HCT116 (cell line): ENCODE results near the gene MBTPS1.

ENCODE experiments used
- EZH2phosphoT487 ChIP-seq: fragments of 200-600 bp; IDR thresholded peaks from 2 replicates; pipeline ENCODE4 v1.6.1; 2018; ENCODE audit warnings: antibody characterized with exemption, borderline replicate concordance
- POLR2A ChIP-seq: IDR thresholded peaks from 2 replicates; pipeline ENCODE4 v1.7.0; 2011; ENCODE audit warnings: borderline replicate concordance; ENCODE audit not compliant: insufficient read depth, insufficient read length; ENCODE audit errors: extremely low read depth
- TCF7L2 ChIP-seq: IDR thresholded peaks from 2 replicates; pipeline ENCODE4 v1.7.0; 2011; ENCODE audit warnings: borderline replicate concordance, inconsistent platforms; ENCODE audit not compliant: insufficient read depth, insufficient read length; ENCODE audit errors: extremely low read depth

DNA sequence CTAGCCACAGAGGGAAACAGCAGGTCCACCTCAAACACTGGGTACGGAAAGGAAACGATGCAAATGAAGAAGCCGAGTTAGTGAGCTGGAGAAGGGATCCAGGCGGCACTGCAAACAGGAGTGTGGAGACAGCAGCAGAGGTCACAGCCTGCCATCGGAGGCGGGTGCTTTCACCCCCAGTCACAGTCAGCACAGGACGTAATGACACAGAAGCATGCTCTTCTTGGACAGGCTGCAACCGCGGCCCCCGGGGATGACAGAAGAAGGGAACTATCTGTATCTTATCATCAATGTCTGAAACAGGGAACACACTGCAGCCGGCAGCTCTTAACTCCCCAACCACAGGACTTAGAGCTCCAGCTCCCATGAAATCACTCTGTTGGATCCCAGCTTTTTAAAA lies 58.1 kb downstream of the MBTPS1 start:
- TF ChIP-seq EZH2phosphoT487 (no peak), TCF7L2 (no peak), POLR2A (no peak)
